Chondrocyte (in vitro differentiated cells): ENCODE measurements around the gene CST4. TPM values are rescaled to one million over a fixed set of nuclear protein-coding genes. Genes with fewer than 3 reads are reported as not detected.
"Not testable (repeated sequence)": the region's sequence is repeated elsewhere in the genome, so short reads cannot be mapped to it uniquely, and the experiment has no call there.

Experiments
- DNase-seq: peaks from one replicate; pipeline ENCODE4 v3.0.0; 2021; ENCODE audit warnings: mixed read lengths, low spot score
- H3K27ac Mint-ChIP-seq: one replicate; pipeline ENCODE4 v1.8.0; 2021; ENCODE audit warnings: mild to moderate bottlenecking, moderate library complexity, mixed read lengths; ENCODE audit not compliant: unreplicated experiment
- H3K27me3 Mint-ChIP-seq: 2 replicates; pipeline ENCODE4 v1.8.0; 2021; ENCODE audit warnings: low read depth, mixed read lengths
- H3K36me3 Mint-ChIP-seq: 2 replicates; pipeline ENCODE4 v1.8.0; 2021; ENCODE audit warnings: low read depth, mixed read lengths
- H3K4me1 Mint-ChIP-seq: 2 replicates; pipeline ENCODE4 v1.8.0; 2021; ENCODE audit warnings: low read depth, mild to moderate bottlenecking, mixed read lengths
- H3K4me3 Mint-ChIP-seq: one replicate; pipeline ENCODE4 v1.8.0; 2021; ENCODE audit warnings: mild to moderate bottlenecking, moderate library complexity, mixed read lengths; ENCODE audit not compliant: unreplicated experiment
- H3K9me3 Mint-ChIP-seq: 2 replicates; pipeline ENCODE4 v1.8.0; 2021; ENCODE audit warnings: low read depth, mixed read lengths
- total RNA-seq: library from RNA; stranded (reverse); gene quantifications from 3 replicates; pipeline ENCODE4 v1.2.1, GENCODE V29; 2021
- TF ChIP-seq, protein P1 (sequence below): fragments of 200-600 bp; sonication (generic); IDR thresholded peaks from 2 replicates; pipeline ENCODE4 v1.5.0; 2021; ENCODE audit warnings: antibody characterized with exemption, mild to moderate bottlenecking, moderate library complexity

CST4 gene
- total RNA-seq, 1 donor from 2014 or later = not detected

DNA sequence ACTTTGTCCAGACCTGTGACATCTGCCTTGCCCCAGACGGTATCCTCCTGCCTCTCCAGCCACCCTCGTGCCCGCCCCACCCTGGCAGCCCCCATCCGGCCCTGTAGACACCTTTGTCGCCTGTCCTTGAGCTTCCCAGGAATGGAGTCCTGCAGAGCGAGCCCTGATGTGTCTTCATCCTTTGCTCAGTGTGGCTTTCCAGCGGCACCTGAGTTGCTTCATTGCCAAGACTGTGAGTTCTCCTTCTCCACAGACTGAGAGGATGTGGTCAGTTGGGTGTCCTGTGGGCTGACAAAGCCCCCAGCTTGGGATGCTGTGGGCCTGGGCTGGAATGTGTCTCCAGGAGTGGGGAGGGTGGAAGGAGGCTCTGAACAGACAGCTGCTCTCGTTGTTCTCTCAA is 1.7 kb upstream of the CST4 start:
- Mint-ChIP-seq H3K36me3 (no peaks in the 10 kb centered on the region), H3K9me3 (no peaks in the 10 kb centered on the region), H3K27ac (no peak overlapping the region), H3K4me1 (peaks cover 8% of the 10 kb centered on the region), H3K4me3 (no peak overlapping the region), H3K27me3 (peaks cover 8% of the 10 kb centered on the region)
- DNase-seq = no peak
- TF ChIP-seq, protein P1, sequence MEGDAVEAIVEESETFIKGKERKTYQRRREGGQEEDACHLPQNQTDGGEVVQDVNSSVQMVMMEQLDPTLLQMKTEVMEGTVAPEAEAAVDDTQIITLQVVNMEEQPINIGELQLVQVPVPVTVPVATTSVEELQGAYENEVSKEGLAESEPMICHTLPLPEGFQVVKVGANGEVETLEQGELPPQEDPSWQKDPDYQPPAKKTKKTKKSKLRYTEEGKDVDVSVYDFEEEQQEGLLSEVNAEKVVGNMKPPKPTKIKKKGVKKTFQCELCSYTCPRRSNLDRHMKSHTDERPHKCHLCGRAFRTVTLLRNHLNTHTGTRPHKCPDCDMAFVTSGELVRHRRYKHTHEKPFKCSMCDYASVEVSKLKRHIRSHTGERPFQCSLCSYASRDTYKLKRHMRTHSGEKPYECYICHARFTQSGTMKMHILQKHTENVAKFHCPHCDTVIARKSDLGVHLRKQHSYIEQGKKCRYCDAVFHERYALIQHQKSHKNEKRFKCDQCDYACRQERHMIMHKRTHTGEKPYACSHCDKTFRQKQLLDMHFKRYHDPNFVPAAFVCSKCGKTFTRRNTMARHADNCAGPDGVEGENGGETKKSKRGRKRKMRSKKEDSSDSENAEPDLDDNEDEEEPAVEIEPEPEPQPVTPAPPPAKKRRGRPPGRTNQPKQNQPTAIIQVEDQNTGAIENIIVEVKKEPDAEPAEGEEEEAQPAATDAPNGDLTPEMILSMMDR = no peak

DNA sequence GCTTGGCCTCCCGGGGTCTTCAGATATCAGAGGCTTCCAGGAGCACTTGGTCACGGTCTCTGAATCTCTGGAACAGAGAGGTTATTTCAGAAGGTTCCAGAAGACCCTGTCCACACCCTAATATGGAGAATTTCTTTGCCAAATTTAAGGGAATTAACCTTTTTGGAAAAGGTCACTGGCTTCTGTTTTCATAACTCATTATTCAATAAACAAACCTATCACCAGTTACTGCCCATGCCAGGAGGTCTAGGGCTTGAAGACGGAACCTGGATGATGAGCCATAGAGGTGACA is 507 bp upstream of the CST4 start:
- no peaks in the 10 kb centered on the region for H3K36me3 Mint-ChIP-seq
- peaks cover 8% of the 10 kb centered on the region for H3K4me1 Mint-ChIP-seq
- H3K27ac Mint-ChIP-seq = no peak overlapping the region
- no peaks in the 10 kb centered on the region for H3K9me3 Mint-ChIP-seq
- TF ChIP-seq, protein P1 = no peak
- no peak for DNase-seq
- no peak overlapping the region for H3K4me3 Mint-ChIP-seq
- H3K27me3 Mint-ChIP-seq = peaks cover 4% of the 10 kb centered on the region

DNA sequence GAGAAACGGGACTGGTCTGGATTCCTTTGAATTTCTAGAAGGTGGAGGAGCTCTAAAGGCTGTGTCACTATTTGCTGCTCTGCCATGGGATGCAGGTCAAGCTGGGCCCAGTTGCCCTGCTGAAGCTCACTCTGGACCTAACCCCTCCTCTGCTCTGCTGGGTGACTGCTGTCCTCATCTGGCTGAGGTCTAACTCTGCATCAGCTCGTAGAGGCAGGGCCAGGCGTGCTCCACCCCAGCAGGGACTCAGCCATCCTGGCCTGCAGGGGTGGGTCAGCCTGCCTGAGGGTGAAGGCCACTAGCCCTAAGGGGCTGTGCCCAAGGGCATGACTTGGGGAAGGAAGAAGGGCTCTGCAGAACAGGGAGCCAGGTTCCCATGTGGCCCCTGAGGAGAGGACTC is 852 bp downstream of the CST4 start:
- no peak overlapping the region for H3K4me3 Mint-ChIP-seq

DNA sequence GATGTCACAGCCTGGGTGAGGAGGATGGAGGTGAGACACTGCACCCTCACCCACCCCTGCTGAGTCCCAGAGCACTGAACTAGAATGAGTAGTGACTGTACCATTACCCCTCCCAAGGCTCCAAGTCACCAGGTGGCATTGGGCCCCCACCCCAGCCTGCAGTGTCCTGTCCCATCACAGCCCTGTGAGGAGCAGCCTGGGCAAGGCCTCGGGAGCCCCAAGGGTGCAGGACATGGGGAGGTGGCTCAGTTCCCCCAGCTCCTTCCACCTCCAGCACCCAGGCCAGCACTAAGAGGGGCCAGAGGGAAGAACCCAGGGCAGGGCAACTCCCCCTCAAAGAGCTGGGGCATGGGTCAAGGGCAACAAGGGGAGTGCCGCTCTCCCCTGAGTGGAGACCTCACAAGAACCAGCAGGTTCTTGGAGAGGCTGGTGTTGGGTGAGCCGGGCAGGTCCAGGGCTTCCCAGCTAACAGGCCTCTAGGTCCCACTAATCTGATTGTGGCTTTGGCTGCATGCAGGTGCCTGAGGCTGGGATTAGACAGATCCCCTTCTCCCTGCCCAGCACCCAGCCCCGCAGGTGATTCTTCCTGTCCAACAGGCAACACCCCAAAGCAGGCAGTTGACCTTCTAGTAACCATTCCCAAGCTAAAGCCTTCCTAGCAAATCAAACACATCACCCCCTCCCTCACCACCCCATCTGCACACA is 2.6 kb downstream of the CST4 start:
- Mint-ChIP-seq H3K4me1 (no peaks in the 10 kb centered on the region), H3K27ac (no peak overlapping the region), H3K9me3 (no peaks in the 10 kb centered on the region), H3K36me3 (no peaks in the 10 kb centered on the region), H3K4me3 (no peak overlapping the region), H3K27me3 (peaks cover 11% of the 10 kb centered on the region)
- TF ChIP-seq, protein P1 = no peak
- no peak for DNase-seq

More for the DNA sequence above, 852 bp downstream of the CST4 start:
- no peaks in the 10 kb centered on the region for H3K9me3 Mint-ChIP-seq
- H3K4me1 Mint-ChIP-seq = peaks cover 2% of the 10 kb centered on the region
- no peak for DNase-seq
- no peaks in the 10 kb centered on the region for H3K36me3 Mint-ChIP-seq
- peaks cover 5% of the 10 kb centered on the region for H3K27me3 Mint-ChIP-seq
- TF ChIP-seq, protein P1 = no peak
- H3K27ac Mint-ChIP-seq = no peak overlapping the region

DNA sequence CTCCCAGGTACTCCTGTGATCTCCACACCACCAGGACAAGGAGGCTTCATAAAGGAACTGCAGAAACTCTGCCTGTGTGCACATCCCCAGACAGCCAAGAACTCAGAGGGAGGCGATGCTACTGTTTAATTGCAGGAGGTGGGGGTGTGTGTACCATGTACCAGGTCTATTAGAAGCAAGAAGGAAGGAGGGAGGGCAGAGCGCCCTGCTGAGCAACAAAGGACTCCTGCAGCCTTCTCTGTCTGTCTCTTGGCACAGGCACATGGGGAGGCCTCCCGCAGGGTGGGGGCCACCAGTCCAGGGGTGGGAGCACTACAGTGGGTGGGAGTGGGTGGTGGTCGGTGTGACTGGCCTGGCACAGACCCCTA is 3.3 kb downstream of the CST4 start:
- H3K9me3 Mint-ChIP-seq, H3K4me1 Mint-ChIP-seq, DNase-seq, H3K27ac Mint-ChIP-seq, H3K4me3 Mint-ChIP-seq, H3K36me3 Mint-ChIP-seq: not testable (repeated sequence)
- H3K27me3 Mint-ChIP-seq = peaks cover 11% of the 10 kb centered on the region

DNA sequence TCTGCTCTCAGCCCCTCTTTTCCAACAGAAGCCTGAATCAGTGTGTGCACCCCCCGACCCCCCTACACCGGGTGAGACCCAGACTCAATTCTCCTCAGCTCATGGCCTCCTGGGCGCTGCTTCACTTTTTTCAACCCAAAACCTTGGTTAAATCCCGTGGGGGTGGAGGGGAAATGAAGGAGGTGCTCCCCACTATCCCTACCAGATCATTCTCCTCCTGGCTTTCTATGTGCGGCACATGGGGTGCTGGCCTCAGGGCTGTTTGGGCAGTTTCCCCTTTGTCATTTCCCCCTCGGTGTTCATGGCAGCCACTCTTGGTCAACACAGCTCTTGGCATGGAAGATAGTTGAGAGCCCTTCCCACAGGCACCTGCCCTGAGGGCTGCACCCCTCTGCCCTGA is 4.6 kb downstream of the CST4 start:
- H3K27ac Mint-ChIP-seq = no peak overlapping the region
- peaks cover 14% of the 10 kb centered on the region for H3K27me3 Mint-ChIP-seq
- no peaks in the 10 kb centered on the region for H3K36me3 Mint-ChIP-seq
- H3K4me1 Mint-ChIP-seq = no peaks in the 10 kb centered on the region
- no peak for DNase-seq
- TF ChIP-seq, protein P1 = no peak
- no peaks in the 10 kb centered on the region for H3K9me3 Mint-ChIP-seq
- H3K4me3 Mint-ChIP-seq = no peak overlapping the region
